ENCODE data around the gene TMEM179. TPM values are rescaled to one million over a fixed set of nuclear protein-coding genes. Genes with fewer than 3 reads are reported as not detected.
A peak's percentile ranks its signal among the peaks of the same experiment; 100 is the strongest.
"Not testable (repeated sequence)": the region's sequence is repeated elsewhere in the genome, so short reads cannot be mapped to it uniquely, and the experiment has no call there.

Gene TMEM179
- total RNA-seq, 1 experiment from 2014 or later = not detected

- no peak for DNase-seq (ENCODE audit: low spot score)
Observed at GRCh38 chr14:104586832-104587620, 17.5 kb downstream of the TMEM179 start.

DNA sequence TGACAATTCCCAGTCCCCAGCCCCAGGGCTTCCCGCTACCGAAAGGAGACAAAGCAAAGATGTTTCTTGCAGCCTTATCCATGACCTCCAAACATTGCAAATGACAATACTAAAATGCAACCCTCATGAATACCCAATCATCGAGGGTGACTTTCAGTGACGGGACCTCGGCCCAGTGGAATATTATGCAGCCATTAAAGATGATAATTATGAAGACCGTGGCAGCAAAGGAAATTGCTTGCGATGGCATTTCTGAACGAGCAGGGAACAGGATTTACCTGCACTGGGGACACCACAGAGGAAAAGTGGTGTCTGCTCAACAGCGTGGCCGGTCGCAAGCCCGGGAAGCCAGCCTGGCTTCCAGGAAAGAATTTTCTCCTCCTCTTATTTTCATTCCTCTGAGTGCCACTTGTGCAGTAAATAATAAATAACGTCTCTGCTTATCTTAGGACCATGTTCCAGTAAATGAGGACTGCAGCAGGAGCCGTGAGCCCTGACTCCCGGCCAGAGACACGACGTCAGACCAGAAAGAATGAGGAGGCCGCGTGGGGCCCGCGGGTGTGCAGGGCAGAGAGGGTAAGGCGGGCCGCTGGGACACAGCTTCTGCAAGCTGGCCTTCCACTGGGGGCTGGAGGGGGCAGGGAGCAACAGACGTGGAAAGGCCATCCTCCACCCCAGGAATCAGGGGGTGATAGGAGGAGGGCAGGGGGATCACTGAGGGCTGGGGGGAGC, 18.4 kb downstream of the TMEM179 start:
- no peak for DNase-seq (ENCODE audit: low spot score)

- DNase-seq (ENCODE audit: low spot score) = no peak
Observed at GRCh38 chr14:104584557-104584956, 20.0 kb downstream of the TMEM179 start.

DNA sequence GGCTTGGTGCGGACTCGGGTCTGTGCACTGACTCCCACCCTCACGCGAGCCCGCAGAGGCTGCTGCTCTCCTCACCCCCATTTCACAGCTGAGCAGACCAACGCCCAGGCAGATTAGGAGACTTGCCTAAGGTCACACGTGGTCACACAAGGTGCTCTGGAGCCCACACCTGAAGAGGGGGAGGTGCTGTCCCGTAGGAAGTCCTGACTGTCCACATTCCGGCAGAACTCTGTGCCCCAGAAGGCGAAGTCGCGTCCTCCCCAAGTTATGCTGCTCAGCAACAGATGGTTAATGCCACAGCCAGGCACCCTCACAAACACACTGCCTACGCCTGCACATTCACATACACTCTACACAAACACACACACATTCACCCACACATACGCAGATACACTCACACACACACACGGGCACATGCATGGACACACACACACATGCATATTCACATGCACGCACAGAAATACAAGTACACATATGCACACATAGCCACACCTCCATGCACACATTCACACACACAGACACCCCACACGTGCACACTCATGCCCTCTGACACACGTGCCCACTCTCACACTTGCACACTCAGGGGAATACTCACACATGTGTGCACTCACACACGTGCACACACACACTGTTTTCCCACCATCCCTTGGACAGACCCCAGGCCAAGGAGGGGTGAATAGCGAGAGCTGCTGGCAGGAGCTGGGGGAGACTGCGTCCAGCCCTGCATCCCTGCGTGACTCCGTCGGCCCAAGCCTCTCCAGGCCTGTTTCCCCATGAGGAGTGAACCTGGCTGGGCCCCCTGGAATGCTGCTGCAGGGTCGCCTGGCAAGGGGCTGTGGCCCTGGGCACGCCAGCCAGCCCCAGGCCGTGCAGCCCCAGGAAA, 20.9 kb downstream of the TMEM179 start:
- DNase-seq (ENCODE audit: low spot score) = no peak

- DNase-seq (ENCODE audit: low spot score) = no peak
Observed at GRCh38 chr14:104582662-104583061, 21.9 kb downstream of the TMEM179 start.

- DNase-seq (ENCODE audit: low spot score) = no peak
Observed at GRCh38 chr14:104582005-104582404, 22.6 kb downstream of the TMEM179 start.

GRCh38 chr14:104581521-104581920, 23.1 kb downstream of the TMEM179 start:
- no peak for DNase-seq (ENCODE audit: low spot score)

GRCh38 chr14:104580961-104581360, 23.6 kb downstream of the TMEM179 start:
- peak; percentile 14 for DNase-seq (ENCODE audit: low spot score)

GRCh38 chr14:104579939-104580338, 24.6 kb downstream of the TMEM179 start:
- DNase-seq (ENCODE audit: low spot score) = not testable (repeated sequence)

GRCh38 chr14:104579507-104579906, 25.1 kb downstream of the TMEM179 start, which contains the start of gene C14orf180:
C14orf180 (plus strand) TSS chr14:104579764; CDS start chr14:104586431, 6,667 bp downstream.
- no peak for DNase-seq (ENCODE audit: low spot score)

GRCh38 chr14:104578321-104578720, 26.3 kb downstream of the TMEM179 start:
- no peak for DNase-seq (ENCODE audit: low spot score)

DNA sequence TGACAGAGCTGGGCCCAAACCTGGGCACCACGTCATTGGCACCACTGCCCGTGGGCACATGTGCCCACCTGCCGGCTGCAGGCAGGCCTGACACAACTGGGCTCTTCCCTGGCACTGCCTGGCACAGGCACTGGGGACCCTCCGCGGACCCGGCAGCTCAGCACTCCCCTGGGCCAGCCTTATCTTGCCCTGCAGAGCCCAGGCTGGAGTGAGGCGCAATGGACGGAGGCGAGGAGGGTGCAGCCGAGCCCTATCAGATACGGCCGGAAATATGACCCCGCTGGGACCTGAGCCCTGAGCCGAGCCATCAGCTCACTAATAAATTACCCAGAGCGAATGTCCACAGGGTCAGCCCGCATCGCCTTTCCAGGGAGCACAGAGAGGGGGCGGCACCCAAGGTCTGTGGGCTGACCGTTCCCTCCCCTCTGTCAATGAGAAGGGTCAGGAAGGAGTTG, 26.7 kb downstream of the TMEM179 start:
- no peak for DNase-seq (ENCODE audit: low spot score)

DNA sequence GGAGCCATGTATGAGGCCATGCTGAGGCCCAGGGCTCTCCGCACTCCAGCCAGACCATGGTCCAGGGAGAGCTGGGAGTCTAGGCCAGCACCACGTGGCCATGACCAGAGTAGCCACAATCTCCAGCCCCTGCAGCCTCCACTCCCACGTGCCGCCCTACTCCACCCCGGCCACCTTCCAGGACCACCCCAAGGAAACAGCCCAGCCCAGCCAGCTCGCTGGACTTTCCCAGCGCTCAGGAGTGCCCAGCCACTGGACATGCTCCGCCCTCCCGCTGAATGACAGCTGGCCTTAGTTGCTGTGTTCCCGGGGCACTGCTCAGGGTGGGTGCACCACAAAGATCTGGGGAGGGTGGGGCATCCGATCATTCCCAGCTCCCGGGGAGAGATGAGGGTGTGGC, 27.1 kb downstream of the TMEM179 start:
- DNase-seq (ENCODE audit: low spot score) = no peak

DNA sequence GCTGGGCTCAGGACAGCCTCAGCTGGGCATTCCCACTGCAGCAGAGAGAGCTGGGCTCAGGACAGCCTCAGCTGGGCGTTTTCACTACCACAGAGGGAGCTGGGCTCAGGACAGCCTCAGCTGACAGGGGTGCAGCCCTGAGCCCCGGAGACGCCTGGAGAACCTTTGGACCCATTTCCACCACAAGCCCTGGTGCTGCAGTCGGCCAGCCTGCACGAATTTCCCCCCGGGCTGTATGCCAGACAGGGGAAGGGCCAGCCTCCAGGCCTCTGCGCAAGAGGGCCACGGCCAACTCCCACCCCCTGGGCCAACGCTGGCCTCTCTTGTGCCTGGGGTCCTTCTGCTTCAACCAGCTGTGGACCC, 27.6 kb downstream of the TMEM179 start:
- no peak for DNase-seq (ENCODE audit: low spot score)

DNA sequence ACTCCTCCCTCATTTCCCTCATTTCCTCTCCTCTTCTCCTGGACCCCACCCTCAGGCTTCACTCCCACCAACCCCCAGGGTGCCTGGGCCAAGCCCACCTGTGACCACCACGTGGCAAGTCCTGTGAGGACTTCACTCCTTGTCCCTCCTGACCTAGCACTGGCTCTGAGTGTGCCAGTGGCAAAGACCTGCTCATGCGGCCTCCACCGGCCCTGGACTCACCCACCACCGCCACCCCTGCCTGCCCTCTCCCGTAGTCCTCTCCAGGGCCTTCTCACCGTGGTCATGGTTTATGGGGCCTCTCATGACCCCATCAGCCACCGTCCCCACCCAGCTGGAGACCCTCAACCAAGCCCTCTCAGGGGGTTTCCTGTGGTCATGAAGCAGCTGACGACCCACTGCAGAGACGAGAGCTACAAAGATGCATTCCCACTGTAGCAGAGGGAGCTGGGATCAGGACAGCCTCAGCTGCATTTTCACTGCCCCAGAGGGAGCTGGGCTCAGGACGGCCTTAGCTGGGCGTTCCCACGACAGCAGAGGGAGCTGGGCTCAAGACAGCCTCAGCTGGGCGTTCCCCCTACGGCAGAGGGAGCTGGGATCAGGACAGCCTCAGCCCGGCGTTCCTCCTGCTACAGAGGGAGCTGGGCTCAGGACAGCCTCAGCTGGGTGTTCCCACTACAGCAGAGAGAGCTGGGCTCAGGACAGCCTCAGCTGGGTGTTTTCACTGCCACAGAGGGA, 28.2 kb downstream of the TMEM179 start:
- DNase-seq (ENCODE audit: low spot score) = no peak

DNA sequence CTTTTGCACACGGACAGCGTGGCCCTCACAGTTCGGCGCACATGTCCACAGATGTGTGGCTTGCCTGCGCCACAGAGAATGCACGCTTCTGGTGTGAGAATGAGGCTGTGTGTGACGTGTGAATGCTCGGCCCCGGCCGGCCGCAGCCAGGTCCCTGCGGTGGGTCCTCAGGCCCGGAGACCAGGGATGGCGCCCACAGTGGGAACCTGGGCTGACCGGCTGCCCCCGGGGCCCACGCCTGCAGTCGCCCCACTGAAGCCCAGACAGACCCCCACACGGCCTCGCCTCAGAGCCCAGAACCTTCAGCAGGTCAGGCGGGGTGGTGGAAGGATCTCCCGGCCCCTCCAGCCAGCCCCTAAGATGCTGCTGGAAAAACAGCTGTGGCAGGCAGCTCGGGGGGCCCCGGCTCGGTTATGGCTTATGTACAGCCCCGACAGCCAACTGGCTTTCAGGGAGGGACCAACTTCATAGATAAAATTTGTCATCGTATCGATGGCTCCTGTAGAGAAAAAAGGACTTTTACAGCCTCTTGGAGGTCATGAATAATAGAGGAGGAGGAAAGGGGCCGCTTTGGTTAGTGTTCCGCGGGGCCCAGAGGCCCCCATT, 29.5 kb downstream of the TMEM179 start:
- DNase-seq (ENCODE audit: low spot score) = no peak

DNA sequence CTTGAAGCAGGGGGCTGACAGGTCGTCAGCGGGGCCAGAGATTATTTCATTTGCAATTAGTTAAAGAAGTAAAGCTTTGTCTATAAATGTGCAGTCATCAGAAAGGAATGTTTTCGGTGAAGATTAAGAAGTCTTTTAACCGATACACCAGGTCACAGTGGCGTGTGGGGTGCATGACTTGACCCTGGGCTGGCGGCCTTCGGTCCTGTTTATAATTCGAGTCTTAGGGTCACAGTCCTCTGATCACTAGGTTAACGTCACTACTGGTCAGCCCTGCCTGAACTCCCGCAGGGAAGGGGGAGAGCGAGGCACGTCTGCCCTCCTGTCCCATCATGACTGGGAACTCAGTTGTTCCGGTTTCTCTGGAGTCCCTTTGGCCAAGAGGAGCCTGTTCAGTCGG, 30.0 kb downstream of the TMEM179 start:
- DNase-seq (ENCODE audit: low spot score) = no peak

DNA sequence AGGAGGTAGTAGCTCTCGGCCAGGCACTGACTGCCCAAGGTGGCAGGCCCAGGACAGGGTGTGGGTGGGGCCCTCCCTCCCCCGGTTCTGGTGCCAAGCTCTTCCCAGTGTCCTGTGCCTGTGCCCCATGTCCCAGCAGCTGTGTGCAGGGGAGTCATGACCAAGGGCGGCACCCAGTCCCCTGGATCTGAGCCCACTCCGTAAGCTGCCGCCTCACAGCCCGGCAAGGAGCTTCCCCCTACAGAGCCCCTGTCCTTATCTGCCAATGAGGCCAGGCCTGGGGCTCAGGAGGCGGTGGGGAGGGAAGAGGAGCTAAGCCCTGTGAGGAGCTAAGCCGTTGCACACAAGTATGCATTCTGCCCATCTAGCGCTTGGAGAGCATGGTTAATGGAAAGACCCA, 30.6 kb downstream of the TMEM179 start:
- no peak for DNase-seq (ENCODE audit: low spot score)

- DNase-seq (ENCODE audit: low spot score) = no peak
Observed at GRCh38 chr14:104572668-104573067, 31.9 kb downstream of the TMEM179 start.

- no peak for DNase-seq (ENCODE audit: low spot score)
Observed at GRCh38 chr14:104572024-104572626, 32.4 kb downstream of the TMEM179 start.

Measured in A172 (cell line).